CD14-positive monocyte (primary cell): ENCODE measurements around the gene RLN3. TPM values are rescaled to one million over a fixed set of nuclear protein-coding genes. Genes with fewer than 3 reads are reported as not detected.

Experiments
- DNase-seq, 3 donors: peaks; one replicate each; pipeline ENCODE4 v3.0.0-alpha.2; 2011 to 2022
- H2AFZ ChIP-seq: 2 replicates; pipeline ENCODE4 v1.6.0; 2012; ENCODE audit warnings: mild to moderate bottlenecking, low read depth, low read length, inconsistent platforms; ENCODE audit not compliant: insufficient read depth, poor library complexity, severe bottlenecking
- H3K27ac ChIP-seq, 2 donors: 1 replicate in 1 of 2; 2 replicates in 1 of 2; pipeline ENCODE4 v1.5.1; 2012 to 2013; ENCODE audit warnings: low read length in 2 of 2, control low read depth in 1 of 2, inconsistent platforms in 1 of 2, low read depth in 1 of 2, mild to moderate bottlenecking in 1 of 2
- H3K27me3 ChIP-seq, 2 donors: one replicate each; pipeline versions ENCODE4 v1.6.0 to v1.6.1; 2011 to 2013; ENCODE audit warnings: low read length in 2 of 2; ENCODE audit not compliant: control insufficient read depth in 2 of 2, insufficient read depth in 2 of 2
- H3K36me3 ChIP-seq, 2 donors: replicated peaks in 1 of 2; 1 replicate in 1 of 2; 2 replicates in 1 of 2; pipeline versions ENCODE4 v1.5.1 to v1.6.1; 2012 to 2013; ENCODE audit warnings: low read length in 2 of 2, control low read depth in 1 of 2, inconsistent platforms in 1 of 2, mild to moderate bottlenecking in 1 of 2; ENCODE audit not compliant: insufficient read depth in 2 of 2, control insufficient read depth in 1 of 2
- H3K4me1 ChIP-seq, 2 donors: 1 replicate in 1 of 2; 2 replicates in 1 of 2; pipeline versions ENCODE4 v1.5.1 to v1.6.1; 2012 to 2013; ENCODE audit warnings: low read length in 2 of 2, control low read depth in 1 of 2, inconsistent platforms in 1 of 2, mild to moderate bottlenecking in 1 of 2, moderate library complexity in 1 of 2; ENCODE audit not compliant: insufficient read depth in 2 of 2, control insufficient read depth in 1 of 2
- H3K4me2 ChIP-seq: replicated peaks from 2 replicates; pipeline ENCODE3; 2012; ENCODE audit warnings: low read length, moderate library complexity, mild to moderate bottlenecking; ENCODE audit not compliant: poor library complexity, severe bottlenecking; ENCODE audit errors: extremely low read depth
- H3K4me3 ChIP-seq, 3 experiments: fragments of 200-600 bp in 1 of 3; sonication (generic) in 1 of 3; replicated peaks in 1 of 3; 1 replicate in 2 of 3; 2 replicates in 1 of 3; pipeline ENCODE4 v1.5.1; 2011 to 2013; ENCODE audit warnings: low read length in 3 of 3, mild to moderate bottlenecking in 3 of 3, control low read depth in 2 of 3, low read depth in 2 of 3, inconsistent platforms in 1 of 3, moderate library complexity in 1 of 3
- H3K79me2 ChIP-seq: 2 replicates; pipeline ENCODE4 v1.6.0; 2012; ENCODE audit warnings: mild to moderate bottlenecking, control low read depth, inconsistent platforms, low read length, moderate library complexity; ENCODE audit not compliant: insufficient read depth
- H3K9ac ChIP-seq: 2 replicates; pipeline ENCODE4 v1.6.0; 2017; ENCODE audit warnings: low read length, mild to moderate bottlenecking; ENCODE audit not compliant: insufficient read depth, poor library complexity, severe bottlenecking
- H3K9me3 ChIP-seq, 2 donors: replicated peaks in 1 of 2; 1 replicate in 1 of 2; 2 replicates in 1 of 2; pipeline versions ENCODE4 v1.5.1 to v1.6.1; 2012 to 2013; ENCODE audit warnings: low read length in 2 of 2, control low read depth in 1 of 2; ENCODE audit not compliant: control insufficient read depth in 1 of 2, insufficient read depth in 1 of 2
- H4K20me1 ChIP-seq: 2 replicates; pipeline ENCODE4 v1.6.0; 2012; ENCODE audit warnings: mild to moderate bottlenecking, low read length, control low read depth, moderate library complexity; ENCODE audit not compliant: insufficient read depth
- H3K27ac Mint-ChIP-seq, 7 donors: one replicate each; pipeline ENCODE4 v1.8.0; 2020; ENCODE audit warnings: mild to moderate bottlenecking in 7 of 7, mixed read lengths in 7 of 7, moderate library complexity in 6 of 7, inconsistent platforms in 2 of 7
- H3K27me3 Mint-ChIP-seq, 3 donors: one replicate each; pipeline ENCODE4 v1.8.0; 2021 to 2022; ENCODE audit warnings: low read depth in 3 of 3, mild to moderate bottlenecking in 3 of 3, mixed read lengths in 3 of 3, moderate library complexity in 3 of 3, inconsistent platforms in 1 of 3
- H3K36me3 Mint-ChIP-seq, 2 donors: one replicate each; pipeline ENCODE4 v1.8.0; 2020; ENCODE audit warnings: mixed read lengths in 2 of 2, inconsistent platforms in 1 of 2, mild to moderate bottlenecking in 1 of 2
- H3K4me1 Mint-ChIP-seq: one replicate; pipeline ENCODE4 v1.8.0; 2020; ENCODE audit warnings: mild to moderate bottlenecking, mixed read lengths
- H3K4me3 Mint-ChIP-seq, 2 donors: one replicate each; pipeline ENCODE4 v1.8.0; 2020; ENCODE audit warnings: mild to moderate bottlenecking in 2 of 2, mixed read lengths in 2 of 2, moderate library complexity in 1 of 2
- H3K9me3 Mint-ChIP-seq, 7 donors: one replicate each; pipeline ENCODE4 v1.8.0; 2020 to 2022; ENCODE audit warnings: mixed read lengths in 7 of 7, mild to moderate bottlenecking in 6 of 7, moderate library complexity in 6 of 7, inconsistent platforms in 2 of 7
- CTCF ChIP-seq: fragments of 200-600 bp; IDR thresholded peaks from one replicate; pipeline ENCODE4 v1.8.0; 2022; ENCODE audit warnings: antibody characterized with exemption, mild to moderate bottlenecking
- WGBS: methylation state at CpG from one replicate; pipeline ENCODE4 v1.1.5; 2013; ENCODE audit warnings: missing lambda C conversion rate; ENCODE audit not compliant: insufficient coverage; 5-methylcytosine and 5-hydroxymethylcytosine counted together
- intact Hi-C, 2 donors: fragments of 100-400 bp; cut with micrococcal nuclease; formaldehyde crosslinking; loops; one replicate each; pipeline versions ENCODE4 v1.15.0 to v1.15.1; 2023
- polyA plus RNA-seq, 3 donors: library from polyadenylated mRNA; depleted of rRNA in 1 of 3; unstranded in 2 of 3; stranded (reverse) in 1 of 3; fragments of 300-500 nt in 2 of 3; fragments of >200 nt in 1 of 3; fragmentation: Illumina TruSeq in 2 of 3; gene quantifications; 1 replicate in 2 of 3; 2 replicates in 1 of 3; pipeline ENCODE4 v1.2.3, GENCODE V29; 2012 to 2021

RLN3 gene
- polyA plus RNA-seq, 3 donors = not detected

GRCh38 chr19:14055396-14055795, 27.4 kb downstream of the RLN3 start:
- WGBS = 92% methylated on average over 2 of the region's 3 CpGs
- H3K36me3 Mint-ChIP-seq = peaks cover 30% of the 10 kb centered on the region in 2 donors
- intact Hi-C loops = no loop called here

GRCh38 chr19:14056069-14056666, 28.2 kb downstream of the RLN3 start:
- H3K27ac Mint-ChIP-seq = no peak overlapping the region
- DNase-seq = no peak
- H3K9me3 ChIP-seq = peaks cover 8 to 10% of the 10 kb centered on the region in 2 donors
- H2AFZ ChIP-seq = no peak overlapping the region
- intact Hi-C loops = no loop called here
- peaks cover 56 to 72% (median 64%) of the 10 kb centered on the region in 3 donors for H3K27me3 Mint-ChIP-seq
- peaks cover 22 to 23% of the 10 kb centered on the region in 2 donors for H3K36me3 Mint-ChIP-seq
- H3K4me3 ChIP-seq = no peak overlapping the region
- no peak overlapping the region for H3K4me2 ChIP-seq
- H3K9ac ChIP-seq = no peak overlapping the region
- TF ChIP-seq CTCF = no peak
- no peaks in the 10 kb centered on the region for H3K79me2 ChIP-seq
- H3K4me3 Mint-ChIP-seq = peak overlapping the region in 1 of 2 donors; percentile 71
- H3K9me3 Mint-ChIP-seq = peaks cover 5 to 23% (median 9%) of the 10 kb centered on the region in 7 donors
- WGBS = 98% methylated on average over 4 of the region's 10 CpGs
- H3K4me1 ChIP-seq = peaks cover 6 to 9% of the 10 kb centered on the region in 2 donors
- peaks cover 13 to 19% of the 10 kb centered on the region in 2 donors for H3K36me3 ChIP-seq
- H3K27ac ChIP-seq = no peak overlapping the region
- H3K4me1 Mint-ChIP-seq = peaks cover 20% of the 10 kb centered on the region
- peaks cover 16 to 49% of the 10 kb centered on the region in 2 donors for H3K27me3 ChIP-seq
- no peaks in the 10 kb centered on the region for H4K20me1 ChIP-seq

More at GRCh38 chr19:14055396-14055795, 27.4 kb downstream of the RLN3 start:
- H3K9me3 Mint-ChIP-seq = peaks cover 5 to 23% (median 9%) of the 10 kb centered on the region in 7 donors
- no peaks in the 10 kb centered on the region for H4K20me1 ChIP-seq
- H3K27ac Mint-ChIP-seq = peak overlapping the region in 1 of 7 donors; percentile 49
- H3K27me3 ChIP-seq = peaks cover 16 to 46% of the 10 kb centered on the region in 2 donors
- H3K4me3 ChIP-seq = no peak overlapping the region
- no peak overlapping the region for H3K9ac ChIP-seq
- no peak overlapping the region for H3K27ac ChIP-seq
- TF ChIP-seq CTCF = no peak
- H3K4me1 Mint-ChIP-seq = peaks cover 20% of the 10 kb centered on the region
- H3K9me3 ChIP-seq = peaks cover 8 to 10% of the 10 kb centered on the region in 2 donors
- H3K4me3 Mint-ChIP-seq = no peak overlapping the region
- H3K4me1 ChIP-seq = peaks cover 6 to 9% of the 10 kb centered on the region in 2 donors
- H3K4me2 ChIP-seq = no peak overlapping the region
- no peak for DNase-seq
- peaks cover 52 to 64% (median 56%) of the 10 kb centered on the region in 3 donors for H3K27me3 Mint-ChIP-seq
- no peaks in the 10 kb centered on the region for H3K79me2 ChIP-seq
- H3K36me3 ChIP-seq = peaks cover 21 to 27% of the 10 kb centered on the region in 2 donors
- H2AFZ ChIP-seq = no peak overlapping the region
